PC-3 (cell line): ENCODE data around the gene BRD4. TPM values are rescaled to one million over a fixed set of nuclear protein-coding genes. Genes with fewer than 3 reads are reported as not detected.

ENCODE experiments used
- ATAC-seq: fragments of 200-7000 bp; cut with Tn5 transposase; 2 replicates; pipeline ENCODE4 v1.9.1; 2020; ENCODE audit warnings: mild to moderate bottlenecking, moderate library complexity
- BruUV-seq: library from RNA; stranded (reverse); fragments of 400-500 nt; replicated peaks from 2 replicates; lab custom pipeline; 2021; lab: Mats Ljungman, UMichigan
- CTCF ChIA-PET: fragments of 300-600 bp; sonication (Branson Sonifier 250); formaldehyde crosslinking; loops from one replicate; lab custom pipeline; 2022; ENCODE audit warnings: antibody characterized with exemption; lab: Charles Lee
- POLR2A ChIA-PET: fragments of 300-600 bp; sonication (Branson Sonifier 250); formaldehyde crosslinking; loops from one replicate; lab custom pipeline; 2022; ENCODE audit warnings: antibody characterized with exemption; ENCODE audit not compliant: unreplicated experiment; lab: Charles Lee
- DNase-seq: peaks from one replicate; pipeline ENCODE4 v3.0.0-alpha.2; 2015
- H2AFZ ChIP-seq: fragments of 300-600 bp; sonication (generic); 2 replicates; pipeline ENCODE4 v1.6.0; 2016; ENCODE audit warnings: antibody characterized with exemption, low read length
- H3F3A ChIP-seq: fragments of 300-600 bp; sonication (generic); one replicate; pipeline ENCODE4 v1.6.0; 2017; ENCODE audit warnings: antibody characterized with exemption, low read length, control low read depth, mild to moderate bottlenecking; ENCODE audit not compliant: unreplicated experiment
- H3K27ac ChIP-seq: fragments of 300-600 bp; sonication (generic); 2 replicates; pipeline ENCODE4 v1.5.1; 2016; ENCODE audit warnings: mild to moderate bottlenecking, low read length
- H3K27me3 ChIP-seq: fragments of 300-600 bp; sonication (generic); 2 replicates; pipeline ENCODE4 v1.6.1; 2016; ENCODE audit warnings: low read length, mixed read lengths
- H3K36me3 ChIP-seq: fragments of 300-600 bp; sonication (generic); 2 replicates; pipeline ENCODE4 v1.6.1; 2016; ENCODE audit warnings: low read depth, mixed run types, low read length, mixed read lengths
- H3K4me1 ChIP-seq: fragments of 300-600 bp; sonication (generic); 2 replicates; pipeline ENCODE4 v1.5.1; 2016; ENCODE audit warnings: low read length; ENCODE audit not compliant: insufficient read depth
- H3K4me2 ChIP-seq: fragments of 300-600 bp; sonication (generic); 2 replicates; pipeline ENCODE4 v1.6.0; 2016; ENCODE audit warnings: low read length
- H3K4me3 ChIP-seq: fragments of 300-600 bp; sonication (generic); 2 replicates; pipeline ENCODE4 v1.5.1; 2016; ENCODE audit warnings: mild to moderate bottlenecking, low read length, mixed read lengths
- H3K79me2 ChIP-seq: fragments of 300-600 bp; sonication (generic); 2 replicates; pipeline ENCODE4 v1.6.1; 2017; ENCODE audit warnings: low read length, mixed read lengths
- H3K9ac ChIP-seq: fragments of 300-600 bp; sonication (generic); 2 replicates; pipeline ENCODE4 v1.6.0; 2016; ENCODE audit warnings: mild to moderate bottlenecking, low read length
- H3K9me2 ChIP-seq: fragments of 300-600 bp; sonication (generic); replicated peaks from 2 replicates; pipeline ENCODE4 v1.6.1; 2016; ENCODE audit warnings: mixed run types, low read length, mixed read lengths
- H3K9me3 ChIP-seq: fragments of 300-600 bp; sonication (generic); 2 replicates; pipeline ENCODE4 v1.6.1; 2016; ENCODE audit warnings: low read length, mixed read lengths
- H4K20me1 ChIP-seq: fragments of 300-600 bp; sonication (generic); 2 replicates; pipeline ENCODE4 v1.6.1; 2016; ENCODE audit warnings: low read length, mixed read lengths
- CTCF ChIP-seq: fragments of 300-600 bp; sonication (generic); conservative IDR thresholded peaks from 2 replicates; pipeline ENCODE4 v1.5.1; 2017; ENCODE audit warnings: antibody characterized with exemption, low read depth, mild to moderate bottlenecking, low read length
- EZH2 ChIP-seq: fragments of 300-600 bp; sonication (generic); IDR thresholded peaks from one replicate; pipeline ENCODE4 v1.6.1; 2017; ENCODE audit warnings: antibody characterized with exemption, mild to moderate bottlenecking, low read length; ENCODE audit not compliant: unreplicated experiment
- EZH2phosphoT487 ChIP-seq: fragments of 300-600 bp; sonication (generic); IDR thresholded peaks from 2 replicates; pipeline ENCODE4 v1.6.1; 2018; ENCODE audit warnings: mild to moderate bottlenecking, antibody characterized with exemption, low read length, borderline replicate concordance
- intact Hi-C: fragments of 100-400 bp; cut with micrococcal nuclease; formaldehyde crosslinking; loops from 2 replicates; pipeline ENCODE4 v1.9.0; 2023
- total RNA-seq: library from RNA; depleted of rRNA; stranded (reverse); fragments of >200 nt; gene quantifications from 2 replicates; pipeline ENCODE4 v1.2.3, GENCODE V29; 2014

The BRD4 gene
- total RNA-seq, 1 experiment from 2014 or later, result 20.9 TPM

GRCh38 chr19:15269806-15270205 lies 62.5 kb downstream of the BRD4 start:
- Histone ChIP-seq H2AFZ (no peak overlapping the region), H3K4me3 (no peak overlapping the region), H3K79me2 (peaks cover 95% of the 10 kb centered on the region), H3K9ac (no peak overlapping the region), H3K27ac (no peak overlapping the region), H4K20me1 (peaks cover 78% of the 10 kb centered on the region), H3K36me3 (peaks cover 56% of the 10 kb centered on the region; the same call in 1 of the 2 replicates), H3K4me1 (0 out of 2 replicates have a peak, but pooled peaks cover 6% of the 10 kb centered on the region), H3K9me2 (no peaks in the 10 kb centered on the region), H3K9me3 (no peaks in the 10 kb centered on the region), H3F3A (no peaks in the 10 kb centered on the region), H3K4me2 (no peak overlapping the region), H3K27me3 (no peaks in the 10 kb centered on the region)
- TF ChIP-seq EZH2phosphoT487, result no peak
- TF ChIP-seq EZH2, result no peak
- TF ChIP-seq CTCF, result no peak
- BruUV-seq, result no TSS peak
- intact Hi-C loops, result loop anchor here (10.0 kb wide), 1 partner anchor 145 kb away; the partner anchor contains the start of gene AKAP8L
- no peak for ATAC-seq
- DNase-seq, result no peak
- POLR2A ChIA-PET, result no interaction called here
- CTCF ChIA-PET, result no interaction called here

GRCh38 chr19:15268928-15269253 lies 63.4 kb downstream of the BRD4 start:
- Histone ChIP-seq H3K36me3 (peaks cover 65% of the 10 kb centered on the region; the same call in 1 of the 2 replicates), H3K27me3 (no peaks in the 10 kb centered on the region), H2AFZ (no peak overlapping the region), H3K4me3 (no peak overlapping the region), H3K9me3 (no peaks in the 10 kb centered on the region), H3K4me1 (0 out of 2 replicates have a peak, but pooled peaks cover 6% of the 10 kb centered on the region), H3K9me2 (no peaks in the 10 kb centered on the region), H3K9ac (no peak overlapping the region), H3K27ac (no peak overlapping the region), H3F3A (no peaks in the 10 kb centered on the region), H3K4me2 (no peak overlapping the region), H4K20me1 (peaks cover 74% of the 10 kb centered on the region), H3K79me2 (peaks cover 94% of the 10 kb centered on the region)
- POLR2A ChIA-PET, result no interaction called here
- intact Hi-C loops, result loop anchor here (10.0 kb wide), 1 partner anchor 146 kb away; the partner anchor contains the start of gene AKAP8L
- no peak for ATAC-seq
- no TSS peak for BruUV-seq
- CTCF ChIA-PET, result no interaction called here
- no peak for DNase-seq
- TF ChIP-seq EZH2phosphoT487 (no peak), CTCF (no peak), EZH2 (no peak)

GRCh38 chr19:15268192-15268927 lies 64.0 kb downstream of the BRD4 start:
- no peaks in the 10 kb centered on the region for H3K27me3 ChIP-seq
- DNase-seq (no peak), ATAC-seq (no peak)
- intact Hi-C loops, result loop anchor here (10.0 kb wide), 1 partner anchor 146 kb away; the partner anchor contains the start of gene AKAP8L
- H3K9me2 ChIP-seq, result no peaks in the 10 kb centered on the region
- peaks cover 94% of the 10 kb centered on the region for H3K79me2 ChIP-seq
- ChIA-PET CTCF (no interaction called here), POLR2A (no interaction called here)
- H3K4me1 ChIP-seq, result 0 out of 2 replicates have a peak, but pooled peaks cover 6% of the 10 kb centered on the region
- no TSS peak for BruUV-seq
- no peak overlapping the region for H3K4me3 ChIP-seq
- H3K9ac ChIP-seq, result no peak overlapping the region
- no peak overlapping the region for H3K4me2 ChIP-seq
- peaks cover 73% of the 10 kb centered on the region for H4K20me1 ChIP-seq
- H3F3A ChIP-seq, result no peaks in the 10 kb centered on the region
- no peak overlapping the region for H3K27ac ChIP-seq
- H3K36me3 ChIP-seq, result peaks cover 69% of the 10 kb centered on the region
- no peak for TF ChIP-seq EZH2phosphoT487
- no peak for TF ChIP-seq EZH2
- TF ChIP-seq CTCF, result no peak
- no peak overlapping the region for H2AFZ ChIP-seq
- H3K9me3 ChIP-seq, result no peaks in the 10 kb centered on the region
